PFSK-1 (cell line): Measurements from ENCODE around the gene LDLRAP1.

ENCODE experiments used
- FOXP2 ChIP-seq: optimal IDR thresholded peaks from 2 replicates; pipeline ENCODE3; 2011; ENCODE audit warnings: borderline replicate concordance, control low read depth, inconsistent platforms; ENCODE audit not compliant: insufficient read depth; ENCODE audit errors: extremely low read length, extremely low read depth
- POLR2AphosphoS5 ChIP-seq: IDR thresholded peaks from 2 replicates; pipeline ENCODE4 v1.6.1; 2012; ENCODE audit warnings: low read depth, mild to moderate bottlenecking, control low read depth, low read length, moderate library complexity
- SIN3A ChIP-seq: IDR thresholded peaks from 2 replicates; pipeline ENCODE4 v1.6.1; 2012; ENCODE audit warnings: mild to moderate bottlenecking, low read length, moderate library complexity, borderline replicate concordance; ENCODE audit not compliant: insufficient read depth
- TAF1 ChIP-seq: IDR thresholded peaks from 2 replicates; pipeline ENCODE4 v1.6.1; 2012; ENCODE audit warnings: low read length, control low read depth, borderline replicate concordance; ENCODE audit not compliant: insufficient read depth
- TF ChIP-seq, protein P1 (sequence below), 2 experiments: IDR thresholded peaks; 2 replicates each; pipeline versions ENCODE4 v1.6.1 to v1.8.0; 2011 to 2012; ENCODE audit warnings: low read depth in 2 of 2, low read length in 2 of 2, control low read depth in 1 of 2, inconsistent platforms in 1 of 2, mild to moderate bottlenecking in 1 of 2, moderate library complexity in 1 of 2; ENCODE audit not compliant: insufficient read depth in 1 of 2

The LDLRAP1 gene

DNA sequence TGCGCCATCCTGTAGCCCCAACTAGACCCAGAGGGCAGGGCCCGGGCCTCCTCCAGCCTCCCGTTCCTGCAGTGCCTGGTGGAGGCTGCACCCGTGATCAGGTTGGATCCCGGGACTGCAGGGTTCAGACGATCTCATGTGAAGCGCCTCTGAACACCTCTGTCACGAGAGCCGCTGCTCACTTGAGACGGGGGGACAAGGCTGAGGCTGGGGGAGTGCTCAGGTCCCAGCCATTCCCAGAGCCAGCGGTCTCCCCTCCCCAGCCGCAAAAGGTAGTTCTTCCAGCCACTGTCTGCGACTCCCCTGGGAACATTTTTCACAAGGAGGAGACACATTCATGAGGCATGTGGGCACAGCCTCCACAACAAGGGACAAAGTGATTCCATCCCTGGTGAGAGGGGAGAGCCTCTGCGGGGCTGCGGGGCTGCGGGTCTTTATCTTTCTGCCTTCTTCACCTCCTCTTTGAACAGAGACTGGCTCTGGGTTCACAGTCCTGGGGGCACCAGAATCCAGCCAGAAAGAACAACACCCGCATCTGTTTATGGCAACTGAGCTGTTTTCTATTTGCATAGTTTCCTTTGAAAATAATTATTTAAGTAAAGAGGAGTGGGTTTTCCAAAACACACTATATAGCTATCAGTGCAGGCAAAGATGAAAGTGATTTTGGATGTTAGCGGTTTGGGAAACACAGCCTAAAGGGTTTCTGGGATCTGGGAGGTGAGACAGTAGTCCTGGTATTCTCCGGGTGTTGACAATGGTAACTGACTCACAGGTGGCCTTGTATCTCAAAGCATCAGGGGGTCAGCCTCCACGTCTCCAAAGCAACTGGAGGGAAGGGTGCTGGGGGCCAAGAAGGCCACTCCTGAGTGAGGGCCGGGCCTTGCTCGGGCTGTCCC, 13.0 kb upstream of the LDLRAP1 start:
- TF ChIP-seq POLR2AphosphoS5 (no peak), SIN3A (no peak), FOXP2 (no peak), TAF1 (no peak)
- TF ChIP-seq, protein P1, sequence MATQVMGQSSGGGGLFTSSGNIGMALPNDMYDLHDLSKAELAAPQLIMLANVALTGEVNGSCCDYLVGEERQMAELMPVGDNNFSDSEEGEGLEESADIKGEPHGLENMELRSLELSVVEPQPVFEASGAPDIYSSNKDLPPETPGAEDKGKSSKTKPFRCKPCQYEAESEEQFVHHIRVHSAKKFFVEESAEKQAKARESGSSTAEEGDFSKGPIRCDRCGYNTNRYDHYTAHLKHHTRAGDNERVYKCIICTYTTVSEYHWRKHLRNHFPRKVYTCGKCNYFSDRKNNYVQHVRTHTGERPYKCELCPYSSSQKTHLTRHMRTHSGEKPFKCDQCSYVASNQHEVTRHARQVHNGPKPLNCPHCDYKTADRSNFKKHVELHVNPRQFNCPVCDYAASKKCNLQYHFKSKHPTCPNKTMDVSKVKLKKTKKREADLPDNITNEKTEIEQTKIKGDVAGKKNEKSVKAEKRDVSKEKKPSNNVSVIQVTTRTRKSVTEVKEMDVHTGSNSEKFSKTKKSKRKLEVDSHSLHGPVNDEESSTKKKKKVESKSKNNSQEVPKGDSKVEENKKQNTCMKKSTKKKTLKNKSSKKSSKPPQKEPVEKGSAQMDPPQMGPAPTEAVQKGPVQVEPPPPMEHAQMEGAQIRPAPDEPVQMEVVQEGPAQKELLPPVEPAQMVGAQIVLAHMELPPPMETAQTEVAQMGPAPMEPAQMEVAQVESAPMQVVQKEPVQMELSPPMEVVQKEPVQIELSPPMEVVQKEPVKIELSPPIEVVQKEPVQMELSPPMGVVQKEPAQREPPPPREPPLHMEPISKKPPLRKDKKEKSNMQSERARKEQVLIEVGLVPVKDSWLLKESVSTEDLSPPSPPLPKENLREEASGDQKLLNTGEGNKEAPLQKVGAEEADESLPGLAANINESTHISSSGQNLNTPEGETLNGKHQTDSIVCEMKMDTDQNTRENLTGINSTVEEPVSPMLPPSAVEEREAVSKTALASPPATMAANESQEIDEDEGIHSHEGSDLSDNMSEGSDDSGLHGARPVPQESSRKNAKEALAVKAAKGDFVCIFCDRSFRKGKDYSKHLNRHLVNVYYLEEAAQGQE (IDR thresholded peaks at IDR 0.05; ENCODE audit: insufficient read depth in 1 of 2, low read depth in 2 of 2, low read length in 2 of 2) = no peak

DNA sequence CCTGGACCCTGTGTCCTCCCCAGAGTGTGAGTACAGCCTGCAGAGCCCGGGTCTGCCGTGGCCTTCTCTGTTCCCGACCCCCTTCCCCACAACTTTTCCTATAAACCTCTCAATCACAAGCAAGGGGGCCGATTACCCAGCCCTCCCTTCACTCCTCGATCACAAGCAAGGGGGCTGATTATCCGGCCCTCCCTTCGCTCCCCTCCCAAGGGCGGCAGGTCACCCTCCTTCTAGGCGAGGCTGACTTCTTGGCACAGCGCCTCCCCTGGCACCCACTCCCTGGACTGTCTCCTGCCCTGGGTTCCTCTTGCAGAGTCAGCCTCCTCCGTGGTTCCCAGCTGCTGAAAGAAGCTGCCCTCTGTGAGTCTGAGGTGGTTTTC, 12.3 kb upstream of the LDLRAP1 start:
- no peak for TF ChIP-seq FOXP2
- TF ChIP-seq, protein P1 (IDR thresholded peaks at IDR 0.05; ENCODE audit: insufficient read depth in 1 of 2, low read depth in 2 of 2, low read length in 2 of 2) = no peak
- TF ChIP-seq POLR2AphosphoS5 = no peak
- no peak for TF ChIP-seq SIN3A
- TF ChIP-seq TAF1 = no peak

DNA sequence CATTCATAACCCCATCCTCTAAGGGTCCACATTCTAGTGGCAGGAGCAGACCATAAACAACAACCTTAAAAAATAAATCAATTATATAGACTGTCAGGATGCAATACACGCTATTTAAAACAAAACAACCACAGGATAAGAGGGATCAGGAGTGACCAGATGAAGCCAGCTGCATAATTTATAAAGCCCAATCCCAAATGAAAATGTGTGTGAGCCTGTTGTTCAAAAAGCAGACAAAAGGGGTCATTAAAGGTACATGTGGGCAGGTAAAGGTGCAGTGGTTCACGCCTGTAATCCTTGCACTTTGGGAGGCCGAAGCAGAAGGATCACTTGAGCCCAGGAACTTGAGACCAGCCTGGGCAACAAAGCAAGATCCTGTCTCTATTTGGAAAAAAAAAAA, 10.4 kb upstream of the LDLRAP1 start:
- TF ChIP-seq SIN3A = no peak
- TF ChIP-seq POLR2AphosphoS5 = no peak
- no peak for TF ChIP-seq FOXP2
- TF ChIP-seq, protein P1 (IDR thresholded peaks at IDR 0.05; ENCODE audit: insufficient read depth in 1 of 2, low read depth in 2 of 2, low read length in 2 of 2) = no peak

DNA sequence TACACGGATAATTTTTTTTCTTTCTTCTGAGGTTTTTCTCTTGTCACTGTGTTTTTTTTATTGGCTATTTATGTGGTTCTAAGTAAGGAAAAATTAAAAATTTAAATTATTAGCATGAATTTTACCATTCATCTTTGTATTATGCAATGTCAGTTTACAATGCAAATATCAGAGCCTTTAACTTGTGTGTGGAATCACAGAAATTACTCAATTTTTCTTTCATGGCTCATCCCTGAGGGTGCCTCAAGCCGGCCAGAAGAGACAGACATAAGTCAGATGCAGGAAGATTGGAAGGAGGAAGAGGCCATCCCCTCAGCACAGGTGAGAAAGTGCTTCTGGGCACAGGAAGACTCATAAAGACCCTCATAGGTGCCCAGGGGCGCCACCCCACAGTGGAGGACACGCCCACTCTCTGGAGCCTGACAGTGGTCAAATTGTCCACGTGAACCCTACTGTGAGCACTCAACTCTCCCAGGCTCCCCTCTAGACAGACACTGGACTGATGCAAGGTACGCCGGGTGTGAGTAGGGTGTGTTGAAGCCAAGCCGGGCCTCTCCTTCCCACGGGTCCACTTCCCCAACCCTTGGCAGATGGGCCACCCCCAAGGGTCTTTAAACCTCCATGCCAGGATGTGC, 9.5 kb upstream of the LDLRAP1 start:
- TF ChIP-seq, protein P1 (IDR thresholded peaks at IDR 0.05; ENCODE audit: insufficient read depth in 1 of 2, low read depth in 2 of 2, low read length in 2 of 2) = no peak
- no peak for TF ChIP-seq POLR2AphosphoS5
- TF ChIP-seq TAF1 = no peak
- TF ChIP-seq FOXP2 = no peak
- TF ChIP-seq SIN3A = no peak
